Sigmoid colon (tissue), 4 donors: ENCODE results near the gene NOTCH1.

Source experiments
- EP300 ChIP-seq, 4 donors: sonication (generic); formaldehyde crosslinking; IDR thresholded peaks; one replicate each; pipeline ENCODE4 v1.6.1; 2017; ENCODE audit warnings: antibody characterized with exemption in 4 of 4
- POLR2A ChIP-seq, 2 donors: fragments of 450-650 bp; IDR thresholded peaks; one replicate each; pipeline ENCODE4 v1.6.1; 2016; ENCODE audit warnings: antibody characterized with exemption in 2 of 2, mild to moderate bottlenecking in 2 of 2, moderate library complexity in 2 of 2
- POLR2AphosphoS5 ChIP-seq, 4 donors: sonication (generic); formaldehyde crosslinking; IDR thresholded peaks; one replicate each; pipeline ENCODE4 v1.6.1; 2017; ENCODE audit warnings: antibody characterized with exemption in 4 of 4
- TF ChIP-seq, protein P1 (sequence below), 4 experiments: fragments of 450-650 bp in 3 of 4; fragments of 200-600 bp in 1 of 4; IDR thresholded peaks; one replicate each; pipeline ENCODE4 v1.5.1; 2016 to 2019; ENCODE audit warnings: antibody characterized with exemption in 4 of 4, mild to moderate bottlenecking in 3 of 4, moderate library complexity in 2 of 4

DNA sequence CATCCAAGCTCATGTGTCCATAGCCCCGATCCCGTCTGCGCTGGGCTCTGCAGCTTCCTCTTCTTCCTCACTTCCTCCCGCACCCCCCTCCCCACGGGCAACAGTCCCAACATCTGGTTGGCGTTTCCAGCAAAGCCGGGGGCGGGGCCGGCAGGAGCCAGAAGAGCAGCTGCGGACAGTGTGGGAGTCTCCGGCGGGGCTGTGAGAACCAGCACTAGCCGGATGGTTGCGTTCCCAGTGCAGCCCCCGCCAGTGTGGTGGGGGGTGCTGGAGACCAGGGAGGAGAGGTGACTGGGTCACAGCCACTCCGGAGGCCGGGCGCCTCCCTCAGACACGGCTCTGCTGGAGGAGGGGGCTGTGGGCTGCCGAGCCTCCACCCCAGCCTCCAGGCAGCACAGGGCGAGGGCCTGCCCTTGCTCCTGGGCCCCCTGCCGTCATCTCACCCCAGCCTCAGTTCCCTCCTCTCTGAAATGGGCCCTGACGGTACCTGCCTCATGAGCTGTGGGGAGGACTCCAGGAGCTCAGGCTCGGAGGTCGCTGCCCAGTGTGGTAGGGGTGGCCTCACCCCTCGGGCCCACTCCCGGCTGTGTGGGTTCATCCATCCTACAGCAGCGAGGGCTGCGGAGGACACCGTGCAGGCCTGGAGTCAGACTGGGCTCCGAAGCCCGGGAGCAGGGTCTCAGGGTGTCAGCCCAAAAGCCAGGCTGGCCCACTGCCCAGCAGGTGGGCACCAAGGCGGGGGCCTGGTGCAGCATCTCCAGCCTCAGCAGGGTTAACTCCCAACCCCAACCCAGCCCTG, 41.5 kb upstream of the NOTCH1 start:
- TF ChIP-seq, protein P1, sequence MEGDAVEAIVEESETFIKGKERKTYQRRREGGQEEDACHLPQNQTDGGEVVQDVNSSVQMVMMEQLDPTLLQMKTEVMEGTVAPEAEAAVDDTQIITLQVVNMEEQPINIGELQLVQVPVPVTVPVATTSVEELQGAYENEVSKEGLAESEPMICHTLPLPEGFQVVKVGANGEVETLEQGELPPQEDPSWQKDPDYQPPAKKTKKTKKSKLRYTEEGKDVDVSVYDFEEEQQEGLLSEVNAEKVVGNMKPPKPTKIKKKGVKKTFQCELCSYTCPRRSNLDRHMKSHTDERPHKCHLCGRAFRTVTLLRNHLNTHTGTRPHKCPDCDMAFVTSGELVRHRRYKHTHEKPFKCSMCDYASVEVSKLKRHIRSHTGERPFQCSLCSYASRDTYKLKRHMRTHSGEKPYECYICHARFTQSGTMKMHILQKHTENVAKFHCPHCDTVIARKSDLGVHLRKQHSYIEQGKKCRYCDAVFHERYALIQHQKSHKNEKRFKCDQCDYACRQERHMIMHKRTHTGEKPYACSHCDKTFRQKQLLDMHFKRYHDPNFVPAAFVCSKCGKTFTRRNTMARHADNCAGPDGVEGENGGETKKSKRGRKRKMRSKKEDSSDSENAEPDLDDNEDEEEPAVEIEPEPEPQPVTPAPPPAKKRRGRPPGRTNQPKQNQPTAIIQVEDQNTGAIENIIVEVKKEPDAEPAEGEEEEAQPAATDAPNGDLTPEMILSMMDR (IDR thresholded peaks at IDR 0.05) = no peak
- no peak for TF ChIP-seq POLR2AphosphoS5 (IDR thresholded peaks at IDR 0.05)
- no peak for TF ChIP-seq EP300 (IDR thresholded peaks at IDR 0.05)
- TF ChIP-seq POLR2A (IDR thresholded peaks at IDR 0.05) = no peak
